Astrocyte of the cerebellum (primary cell): Measurements from ENCODE around the gene RASAL2.

ENCODE experiments used
- DNase-seq: peaks from one replicate; pipeline ENCODE4 v3.0.0-alpha.2; 2011; ENCODE audit warnings: low read depth
- H3K4me3 ChIP-seq: 2 replicates; pipeline ENCODE4 v1.5.1; 2011; ENCODE audit warnings: mild to moderate bottlenecking, low read depth, low read length, moderate library complexity
- in situ Hi-C: cut with HindIII; loops from 2 replicates; pipeline ENCODE4 v1.10.0; 2017; ENCODE audit warnings: low sequenced_read_pairs
- TF ChIP-seq, protein P1 (sequence below): IDR thresholded peaks from 2 replicates; pipeline ENCODE4 v1.5.1; 2012; ENCODE audit warnings: low read length, low read depth, moderate library complexity, mild to moderate bottlenecking; ENCODE audit errors: missing control alignments

Gene RASAL2

DNA sequence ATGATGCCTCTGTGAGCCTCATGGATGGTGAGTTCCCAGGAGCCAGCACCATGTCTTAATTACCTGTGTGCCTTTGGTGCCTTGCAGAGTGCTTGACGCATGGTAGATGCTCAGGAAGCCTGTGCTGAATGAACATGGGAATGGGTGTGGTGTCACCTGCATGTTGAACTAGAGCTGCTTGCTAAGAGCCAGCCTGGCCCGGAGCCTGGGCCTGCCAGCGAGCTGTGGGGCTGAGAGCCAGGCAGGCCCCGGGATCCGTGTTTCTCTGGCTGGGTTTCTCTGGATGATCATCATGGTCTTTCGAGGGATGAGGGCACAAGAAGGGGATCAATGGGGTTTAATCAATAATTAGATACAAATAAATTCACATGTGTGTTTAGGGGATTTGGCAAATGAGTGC, 412.3 kb downstream of the RASAL2 start:
- TF ChIP-seq, protein P1, sequence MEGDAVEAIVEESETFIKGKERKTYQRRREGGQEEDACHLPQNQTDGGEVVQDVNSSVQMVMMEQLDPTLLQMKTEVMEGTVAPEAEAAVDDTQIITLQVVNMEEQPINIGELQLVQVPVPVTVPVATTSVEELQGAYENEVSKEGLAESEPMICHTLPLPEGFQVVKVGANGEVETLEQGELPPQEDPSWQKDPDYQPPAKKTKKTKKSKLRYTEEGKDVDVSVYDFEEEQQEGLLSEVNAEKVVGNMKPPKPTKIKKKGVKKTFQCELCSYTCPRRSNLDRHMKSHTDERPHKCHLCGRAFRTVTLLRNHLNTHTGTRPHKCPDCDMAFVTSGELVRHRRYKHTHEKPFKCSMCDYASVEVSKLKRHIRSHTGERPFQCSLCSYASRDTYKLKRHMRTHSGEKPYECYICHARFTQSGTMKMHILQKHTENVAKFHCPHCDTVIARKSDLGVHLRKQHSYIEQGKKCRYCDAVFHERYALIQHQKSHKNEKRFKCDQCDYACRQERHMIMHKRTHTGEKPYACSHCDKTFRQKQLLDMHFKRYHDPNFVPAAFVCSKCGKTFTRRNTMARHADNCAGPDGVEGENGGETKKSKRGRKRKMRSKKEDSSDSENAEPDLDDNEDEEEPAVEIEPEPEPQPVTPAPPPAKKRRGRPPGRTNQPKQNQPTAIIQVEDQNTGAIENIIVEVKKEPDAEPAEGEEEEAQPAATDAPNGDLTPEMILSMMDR, result no peak
- no peak for DNase-seq
- no peak overlapping the region for H3K4me3 ChIP-seq
- in situ Hi-C loops, result no loop called here

DNA sequence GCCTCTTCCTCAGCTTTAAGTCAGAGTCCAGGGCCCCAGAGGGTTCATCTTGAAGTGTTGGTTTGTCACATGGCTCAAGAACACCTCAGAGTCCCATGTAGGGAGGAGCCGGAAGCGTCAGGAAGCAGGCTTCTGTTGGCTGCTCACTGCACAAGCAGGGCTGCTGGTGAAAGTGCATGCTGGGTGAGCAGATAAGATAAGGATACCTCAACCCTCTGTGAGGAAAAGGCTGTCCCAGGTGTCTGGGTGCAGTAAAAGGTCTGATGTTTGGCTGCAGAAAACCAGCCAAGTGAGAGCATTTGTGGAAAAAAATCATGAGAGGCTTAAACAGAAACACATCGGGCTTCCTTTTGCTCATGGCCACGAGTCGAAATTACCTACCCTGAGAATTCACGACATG, 412.8 kb downstream of the RASAL2 start:
- TF ChIP-seq, protein P1, result no peak
- no peak overlapping the region for H3K4me3 ChIP-seq
- in situ Hi-C loops, result no loop called here
- no peak for DNase-seq

- H3K4me3 ChIP-seq, result no peak overlapping the region
- in situ Hi-C loops, result loop anchor here (10.0 kb wide), 1 partner anchor 55 kb away; no protein-coding TSS in a partner anchor
- TF ChIP-seq, protein P1, result no peak
- no peak for DNase-seq
Measured at GRCh38 chr1:178509414-178510007, 415.6 kb downstream of the RASAL2 start.

DNA sequence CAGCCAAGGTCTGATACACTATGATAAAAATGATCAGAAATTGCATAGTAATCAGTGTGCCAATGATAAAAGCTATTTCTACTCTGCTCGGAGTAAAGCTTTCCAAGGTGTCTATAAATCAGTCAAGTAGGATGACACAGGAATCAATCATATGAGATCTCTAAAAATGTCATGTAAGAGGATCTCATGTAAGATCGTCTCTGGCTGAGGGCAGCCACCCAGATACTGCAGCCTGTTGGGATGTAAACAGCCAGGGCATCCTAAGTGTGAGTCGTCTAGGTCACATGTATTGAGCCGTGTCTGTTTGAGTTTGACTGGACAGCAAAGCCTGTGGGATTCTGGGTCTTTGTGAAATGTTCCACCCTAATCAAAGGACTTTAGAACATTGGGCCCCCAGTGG, 416.3 kb downstream of the RASAL2 start:
- no peak overlapping the region for H3K4me3 ChIP-seq
- no peak for DNase-seq
- TF ChIP-seq, protein P1, result no peak
- in situ Hi-C loops, result loop anchor here (10.0 kb wide), 1 partner anchor 55 kb away; no protein-coding TSS in a partner anchor

GRCh38 chr1:178512566-178513277, 418.8 kb downstream of the RASAL2 start, which contains the start of gene TEX35:
Gene TEX35, plus strand, starts transcription at chr1:178513109. Its CDS starts 80 bp downstream, at chr1:178513189.
- TF ChIP-seq, protein P1, result no peak
- DNase-seq, result no peak
- no peak within 1 kb of the TSS for H3K4me3 ChIP-seq
- in situ Hi-C loops, result loop anchor here (10.0 kb wide), 1 partner anchor 58 kb away; no protein-coding TSS in a partner anchor

DNA sequence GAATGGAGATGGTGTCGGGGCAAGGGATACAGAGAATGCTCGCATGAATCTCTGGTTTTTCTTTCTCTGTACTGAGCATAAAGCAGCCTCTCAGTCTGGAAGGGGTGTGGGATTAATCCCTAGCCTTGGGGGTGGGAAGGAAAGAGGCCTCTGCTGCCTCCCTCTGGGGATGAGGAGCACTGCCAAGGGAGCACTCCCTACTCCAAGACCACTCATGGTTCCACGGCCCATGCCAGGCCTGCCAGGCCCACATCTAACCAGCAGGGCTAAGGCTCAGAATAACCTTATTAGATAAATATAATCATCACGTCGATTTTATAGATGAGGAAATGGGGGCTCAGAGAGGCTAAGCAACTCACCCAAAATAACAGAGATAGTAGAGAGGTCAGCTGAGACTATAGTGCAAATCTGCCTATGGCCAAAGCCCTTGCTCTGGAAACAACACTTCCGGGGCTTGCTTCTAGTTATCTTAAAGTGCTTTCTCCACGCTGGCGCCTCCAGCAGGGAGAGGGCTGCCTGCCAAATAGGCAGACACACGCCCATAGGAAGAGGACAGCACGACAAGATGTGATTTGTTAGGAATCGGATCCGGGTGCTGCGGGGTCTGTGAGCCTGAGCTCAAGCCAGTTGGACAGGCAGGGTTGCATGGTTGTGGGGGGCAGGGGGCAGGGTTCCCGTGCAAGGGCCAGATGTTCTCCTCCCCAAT, 419.5 kb downstream of the RASAL2 start:
- DNase-seq, result no peak
- TF ChIP-seq, protein P1, result no peak
- H3K4me3 ChIP-seq, result no peak overlapping the region
- in situ Hi-C loops, result loop anchor here (10.0 kb wide), 1 partner anchor 59 kb away; no protein-coding TSS in a partner anchor
